ENCODE results near the gene LZIC. TPM values are rescaled to one million over a fixed set of nuclear protein-coding genes. Genes with fewer than 3 reads are reported as not detected.

The LZIC gene
- total RNA-seq, 2 donors from 2014 or later, result 24.8 to 25.5 TPM

GRCh38 chr1:9886092-9886742 is 57.0 kb downstream of the LZIC start:
- Mint-ChIP-seq H3K4me3 (no peak overlapping the region), H3K27ac (no peak overlapping the region), H3K4me1 (ENCODE audit: low read depth in 2 of 2) (peaks cover 29 to 39% of the 10 kb centered on the region in 2 donors), H3K9me3 (no peaks in the 10 kb centered on the region), H3K36me3 (no peaks in the 10 kb centered on the region), H3K27me3 (no peaks in the 10 kb centered on the region)
- DNase-seq (ENCODE audit: low spot score) (no peak), ATAC-seq (no peak)

- DNase-seq (ENCODE audit: low spot score) (no peak), ATAC-seq (no peak)
- no peaks in the 10 kb centered on the region for H3K9me3 Mint-ChIP-seq
- H3K27me3 Mint-ChIP-seq, result no peaks in the 10 kb centered on the region
- H3K36me3 Mint-ChIP-seq, result no peaks in the 10 kb centered on the region
- peak overlapping the region; percentile 31 to 95 for H3K27ac Mint-ChIP-seq
- H3K4me1 Mint-ChIP-seq (ENCODE audit: low read depth in 2 of 2), result peaks cover 29 to 46% of the 10 kb centered on the region in 2 donors
- no peak overlapping the region for H3K4me3 Mint-ChIP-seq
Measured at GRCh38 chr1:9884805-9885204, 58.4 kb downstream of the LZIC start.

- Mint-ChIP-seq H3K9me3 (no peaks in the 10 kb centered on the region), H3K27me3 (no peaks in the 10 kb centered on the region), H3K4me3 (no peak overlapping the region), H3K4me1 (ENCODE audit: low read depth in 2 of 2) (peaks cover 29 to 42% of the 10 kb centered on the region in 2 donors), H3K36me3 (no peaks in the 10 kb centered on the region), H3K27ac (peak overlapping the region; percentile 31 to 95)
- no peak for DNase-seq (ENCODE audit: low spot score)
- ATAC-seq, result no peak
Measured at GRCh38 chr1:9883585-9884449, 59.4 kb downstream of the LZIC start.

GRCh38 chr1:9882945-9883303 is 60.3 kb downstream of the LZIC start:
- no peaks in the 10 kb centered on the region for H3K9me3 Mint-ChIP-seq
- no peak for DNase-seq (ENCODE audit: low spot score)
- no peaks in the 10 kb centered on the region for H3K27me3 Mint-ChIP-seq
- H3K27ac Mint-ChIP-seq, result peak overlapping the region; percentile 84 to 95
- H3K36me3 Mint-ChIP-seq, result no peaks in the 10 kb centered on the region
- H3K4me1 Mint-ChIP-seq (ENCODE audit: low read depth in 2 of 2), result peaks cover 29 to 42% of the 10 kb centered on the region in 2 donors
- no peak for ATAC-seq
- H3K4me3 Mint-ChIP-seq, result peak overlapping the region; percentile 82

GRCh38 chr1:9882296-9882944 is 60.8 kb downstream of the LZIC start:
- DNase-seq (ENCODE audit: low spot score) (peak; percentile 71), ATAC-seq (peak; percentile 72 to 79)
- H3K4me3 Mint-ChIP-seq, result peak overlapping the region; percentile 82

GRCh38 chr1:9881838-9882249 is 61.3 kb downstream of the LZIC start:
- peak; percentile 25 to 29 for ATAC-seq
- Mint-ChIP-seq H3K27ac (peak overlapping the region; percentile 84 to 95), H3K36me3 (no peaks in the 10 kb centered on the region), H3K4me1 (ENCODE audit: low read depth in 2 of 2) (peaks cover 29 to 42% of the 10 kb centered on the region in 2 donors), H3K9me3 (no peaks in the 10 kb centered on the region), H3K27me3 (no peaks in the 10 kb centered on the region), H3K4me3 (peak overlapping the region; percentile 82)
- DNase-seq (ENCODE audit: low spot score), result no peak

More at GRCh38 chr1:9882296-9882944, 60.8 kb downstream of the LZIC start:
- Mint-ChIP-seq H3K27ac (peak overlapping the region; percentile 84 to 95), H3K36me3 (no peaks in the 10 kb centered on the region), H3K27me3 (no peaks in the 10 kb centered on the region), H3K4me1 (ENCODE audit: low read depth in 2 of 2) (peaks cover 29 to 42% of the 10 kb centered on the region in 2 donors), H3K9me3 (no peaks in the 10 kb centered on the region)

Other genes starting within 250 kb of the LZIC start
- gene CLSTN1, start 119.4 kb downstream of the LZIC start, total RNA-seq, result 10 to 100 TPM; 57.3 to 66.4 TPM
- gene CTNNBIP1, start 33.1 kb downstream of the LZIC start, total RNA-seq, result 10 to 100 TPM; 12.5 to 18.7 TPM
- 10 to 100 TPM in 1 of 2 donors, 1 to 10 TPM in 1; 9.8 to 12.3 TPM for gene NMNAT1, start 84 bp upstream of the LZIC start, total RNA-seq
- not detected for gene RBP7, start 53.8 kb upstream of the LZIC start, total RNA-seq
- 10 to 100 TPM; 36.7 to 52.4 TPM for gene UBE4B, start 89.6 kb upstream of the LZIC start, total RNA-seq

Measured in natural killer cell treated with Interleukin-12 subunit alpha and Interleukin-12 subunit beta and Interleukin-15 and Interleukin-18, amount 100 ng/mL, for 72 hours (primary cell).